CD4-positive, alpha-beta T cell (primary cell): ENCODE results near the gene PGBD5. TPM values are rescaled to one million over a fixed set of nuclear protein-coding genes. Genes with fewer than 3 reads are reported as not detected.

Experiments used
- ATAC-seq: fragments of 200-7000 bp; cut with Tn5 transposase; one replicate; pipeline ENCODE4 v1.10.0; 2022; ENCODE audit warnings: mild to moderate bottlenecking; ENCODE audit not compliant: poor library complexity
- CTCF ChIA-PET: fragments of 350-600 bp; sonication (Branson Sonifier 250); formaldehyde crosslinking; loops from one replicate; lab custom pipeline; 2021; ENCODE audit warnings: antibody characterized with exemption, inconsistent platforms; lab: Charles Lee
- POLR2A ChIA-PET: fragments of 350-600 bp; sonication (Branson Sonifier 250); formaldehyde crosslinking; loops from one replicate; lab custom pipeline; 2021; ENCODE audit warnings: antibody characterized with exemption, inconsistent platforms; lab: Charles Lee
- DNase-seq, 14 experiments: peaks; one replicate each; pipeline ENCODE4 v3.0.0-alpha.2; 2013 to 2020; ENCODE audit warnings: mixed read lengths in 2 of 14
- H3K27ac ChIP-seq, 2 donors: one replicate each; pipeline versions ENCODE4 v1.5.1 to v1.7.0; 2013; ENCODE audit warnings: low read length in 2 of 2, low read depth in 1 of 2, mild to moderate bottlenecking in 1 of 2
- H3K27me3 ChIP-seq, 2 experiments: 1 replicate in 1 of 2; 2 replicates in 1 of 2; pipeline versions ENCODE4 v1.6.1 to v1.7.0; 2013; ENCODE audit warnings: low read length in 2 of 2, control low read depth in 1 of 2, mild to moderate bottlenecking in 1 of 2, moderate library complexity in 1 of 2; ENCODE audit not compliant: insufficient read depth in 2 of 2, control insufficient read depth in 1 of 2
- H3K36me3 ChIP-seq: one replicate; pipeline ENCODE4 v1.6.1; 2013; ENCODE audit warnings: low read length, control low read depth; ENCODE audit not compliant: insufficient read depth
- H3K4me1 ChIP-seq: one replicate; pipeline ENCODE4 v1.6.1; 2013; ENCODE audit warnings: low read length, control low read depth; ENCODE audit not compliant: insufficient read depth
- H3K4me3 ChIP-seq: one replicate; pipeline ENCODE4 v1.5.1; 2013; ENCODE audit warnings: mild to moderate bottlenecking, low read length, moderate library complexity
- H3K9me3 ChIP-seq, 2 experiments: 1 replicate in 1 of 2; 2 replicates in 1 of 2; pipeline versions ENCODE4 v1.6.1 to v1.7.0; 2013; ENCODE audit warnings: low read length in 2 of 2, mild to moderate bottlenecking in 2 of 2, control low read depth in 1 of 2, moderate library complexity in 1 of 2; ENCODE audit not compliant: control insufficient read depth in 1 of 2, insufficient read depth in 1 of 2
- H3K27ac Mint-ChIP-seq: one replicate; pipeline ENCODE4 v1.8.0; 2020; ENCODE audit warnings: mixed read lengths
- H3K27me3 Mint-ChIP-seq: one replicate; pipeline ENCODE4 v1.8.0; 2021; ENCODE audit warnings: mixed read lengths
- H3K36me3 Mint-ChIP-seq: one replicate; pipeline ENCODE4 v1.8.0; 2021; ENCODE audit warnings: low read depth, mixed read lengths
- H3K4me1 Mint-ChIP-seq: one replicate; pipeline ENCODE4 v1.8.0; 2021; ENCODE audit warnings: low read depth, mixed read lengths
- H3K4me3 Mint-ChIP-seq: one replicate; pipeline ENCODE4 v1.8.0; 2020; ENCODE audit warnings: mild to moderate bottlenecking, mixed read lengths
- H3K9me3 Mint-ChIP-seq: one replicate; pipeline ENCODE4 v1.8.0; 2020; ENCODE audit warnings: mixed read lengths
- CTCF ChIP-seq: fragments of 200-600 bp; IDR thresholded peaks from one replicate; pipeline ENCODE4 v1.8.0; 2022; ENCODE audit warnings: antibody characterized with exemption, mild to moderate bottlenecking
- intact Hi-C, 2 experiments: fragments of 100-400 bp; cut with DNase I in 1 of 2; cut with micrococcal nuclease in 1 of 2; formaldehyde crosslinking; loops; one replicate each; pipeline versions ENCODE4 v1.15.1 to v1.9.0; 2023 to 2025; cut with DNase I, micrococcal nuclease
- total RNA-seq, 174 experiments: library from RNA in 2 of 174; stranded (reverse) in 2 of 174; gene quantifications; one replicate each; pipeline ENCODE4 v1.2.3 and lab custom pipeline; 2021 to 2026

Gene PGBD5
- total RNA-seq, 2 experiments from 2014 or later, result not detected

- ChIA-PET CTCF (no interaction called here), POLR2A (no interaction called here)
- Mint-ChIP-seq H3K36me3 (no peaks in the 10 kb centered on the region), H3K4me1 (no peaks in the 10 kb centered on the region), H3K27ac (no peak overlapping the region), H3K27me3 (peaks cover 21% of the 10 kb centered on the region), H3K9me3 (no peaks in the 10 kb centered on the region), H3K4me3 (no peak overlapping the region)
- no peak overlapping the region for H3K4me3 ChIP-seq
- intact Hi-C loops, result no loop called here
- no peaks in the 10 kb centered on the region for H3K4me1 ChIP-seq
- no peak for TF ChIP-seq CTCF
- H3K9me3 ChIP-seq, result no peaks in the 10 kb centered on the region
- DNase-seq (no peak), ATAC-seq (no peak)
- no peaks in the 10 kb centered on the region for H3K36me3 ChIP-seq
- H3K27ac ChIP-seq, result no peak overlapping the region
- peaks cover 0 to 4% of the 10 kb centered on the region in 2 experiments for H3K27me3 ChIP-seq
These were observed 56.0 kb downstream of the PGBD5 start for GRCh38 chr1:230370109-230370508.

GRCh38 chr1:230368871-230369270, 57.3 kb downstream of the PGBD5 start:
- H3K27me3 ChIP-seq, result peaks cover 4 to 6% of the 10 kb centered on the region in 2 experiments
- no peaks in the 10 kb centered on the region for H3K4me1 Mint-ChIP-seq

GRCh38 chr1:230368363-230368762, 57.8 kb downstream of the PGBD5 start:
- CTCF ChIA-PET, result no interaction called here
- Mint-ChIP-seq H3K27ac (no peak overlapping the region), H3K36me3 (no peaks in the 10 kb centered on the region), H3K4me1 (no peaks in the 10 kb centered on the region), H3K9me3 (no peaks in the 10 kb centered on the region), H3K4me3 (no peak overlapping the region), H3K27me3 (peaks cover 25% of the 10 kb centered on the region)
- Histone ChIP-seq H3K36me3 (no peaks in the 10 kb centered on the region), H3K4me3 (no peak overlapping the region), H3K27me3 (peaks cover 4 to 6% of the 10 kb centered on the region in 2 experiments), H3K9me3 (no peaks in the 10 kb centered on the region), H3K27ac (no peak overlapping the region), H3K4me1 (no peaks in the 10 kb centered on the region)
- ATAC-seq, result no peak
- intact Hi-C loops, result no loop called here
- POLR2A ChIA-PET, result no interaction called here
- TF ChIP-seq CTCF, result no peak
- no peak for DNase-seq

More at GRCh38 chr1:230368871-230369270, 57.3 kb downstream of the PGBD5 start:
- no peak for TF ChIP-seq CTCF
- no peak overlapping the region for H3K27ac Mint-ChIP-seq
- Histone ChIP-seq H3K4me1 (no peaks in the 10 kb centered on the region), H3K9me3 (no peaks in the 10 kb centered on the region), H3K36me3 (no peaks in the 10 kb centered on the region), H3K4me3 (no peak overlapping the region), H3K27ac (no peak overlapping the region)
- CTCF ChIA-PET, result no interaction called here
- H3K9me3 Mint-ChIP-seq, result no peaks in the 10 kb centered on the region
- H3K4me3 Mint-ChIP-seq, result no peak overlapping the region
- intact Hi-C loops, result no loop called here
- peaks cover 21% of the 10 kb centered on the region for H3K27me3 Mint-ChIP-seq
- DNase-seq (no peak), ATAC-seq (no peak)
- POLR2A ChIA-PET, result no interaction called here
- no peaks in the 10 kb centered on the region for H3K36me3 Mint-ChIP-seq
